HG03159 (cell line): ENCODE results near the gene LRRN1.
A peak's percentile ranks its signal among the peaks of the same experiment; 100 is the strongest.

ENCODE experiments used
- ATAC-seq: cut with Tn5 transposase; IDR thresholded peaks from one replicate; pipeline ENCODE4 v1.9.1; 2021; ENCODE audit warnings: mild to moderate bottlenecking, moderate library complexity; ENCODE audit not compliant: unreplicated experiment

The LRRN1 gene

GRCh38 chr3:3799173-3800079, at the start of gene LRRN1:
Gene LRRN1 (plus strand): TSS chr3:3799431. CDS start chr3:3844642, 45,211 bp downstream.
- peak; percentile 38 for ATAC-seq

GRCh38 chr3:3753416-3753815, 45.8 kb upstream of the LRRN1 start:
- ATAC-seq = no peak

GRCh38 chr3:3765661-3766060, 33.6 kb upstream of the LRRN1 start:
- no peak for ATAC-seq

GRCh38 chr3:3766140-3766539, 33.1 kb upstream of the LRRN1 start:
- no peak for ATAC-seq

- no peak for ATAC-seq
Observed at GRCh38 chr3:3771094-3771493, 28.1 kb upstream of the LRRN1 start.

GRCh38 chr3:3771567-3771966, 27.7 kb upstream of the LRRN1 start:
- ATAC-seq = no peak

GRCh38 chr3:3772338-3772737, 26.9 kb upstream of the LRRN1 start:
- no peak for ATAC-seq

GRCh38 chr3:3772920-3773319, 26.3 kb upstream of the LRRN1 start:
- ATAC-seq = no peak

- no peak for ATAC-seq
Observed at GRCh38 chr3:3776607-3777006, 22.6 kb upstream of the LRRN1 start.

GRCh38 chr3:3778216-3778615, 21.0 kb upstream of the LRRN1 start:
- ATAC-seq = no peak

- no peak for ATAC-seq
Observed at GRCh38 chr3:3778641-3779270, 20.5 kb upstream of the LRRN1 start.

- ATAC-seq = no peak
Observed at GRCh38 chr3:3782457-3782856, 16.8 kb upstream of the LRRN1 start.

- ATAC-seq = no peak
Observed at GRCh38 chr3:3783210-3783609, 16.0 kb upstream of the LRRN1 start.

- no peak for ATAC-seq
Observed at GRCh38 chr3:3783696-3784095, 15.5 kb upstream of the LRRN1 start.

GRCh38 chr3:3792391-3792790, 6.8 kb upstream of the LRRN1 start:
- ATAC-seq = no peak

GRCh38 chr3:3798631-3799113, 559 bp upstream of the LRRN1 start:
- ATAC-seq = peak; percentile 40

GRCh38 chr3:3800080-3800455, 837 bp downstream of the LRRN1 start:
- no peak for ATAC-seq

GRCh38 chr3:3800685-3801493, 1.7 kb downstream of the LRRN1 start:
- no peak for ATAC-seq

GRCh38 chr3:3801494-3801841, 2.2 kb downstream of the LRRN1 start:
- no peak for ATAC-seq

- ATAC-seq = no peak
Observed at GRCh38 chr3:3802046-3802445, 2.8 kb downstream of the LRRN1 start.

- no peak for ATAC-seq
Observed at GRCh38 chr3:3804560-3804959, 5.3 kb downstream of the LRRN1 start.
